GM21528 (cell line): ENCODE results near the gene GTSF1L.

Experiments used
- ATAC-seq: cut with Tn5 transposase; IDR thresholded peaks from one replicate; pipeline ENCODE4 v1.9.1; 2021; ENCODE audit warnings: mild to moderate bottlenecking, moderate library complexity; ENCODE audit not compliant: unreplicated experiment, low FRiP score

GTSF1L gene

DNA sequence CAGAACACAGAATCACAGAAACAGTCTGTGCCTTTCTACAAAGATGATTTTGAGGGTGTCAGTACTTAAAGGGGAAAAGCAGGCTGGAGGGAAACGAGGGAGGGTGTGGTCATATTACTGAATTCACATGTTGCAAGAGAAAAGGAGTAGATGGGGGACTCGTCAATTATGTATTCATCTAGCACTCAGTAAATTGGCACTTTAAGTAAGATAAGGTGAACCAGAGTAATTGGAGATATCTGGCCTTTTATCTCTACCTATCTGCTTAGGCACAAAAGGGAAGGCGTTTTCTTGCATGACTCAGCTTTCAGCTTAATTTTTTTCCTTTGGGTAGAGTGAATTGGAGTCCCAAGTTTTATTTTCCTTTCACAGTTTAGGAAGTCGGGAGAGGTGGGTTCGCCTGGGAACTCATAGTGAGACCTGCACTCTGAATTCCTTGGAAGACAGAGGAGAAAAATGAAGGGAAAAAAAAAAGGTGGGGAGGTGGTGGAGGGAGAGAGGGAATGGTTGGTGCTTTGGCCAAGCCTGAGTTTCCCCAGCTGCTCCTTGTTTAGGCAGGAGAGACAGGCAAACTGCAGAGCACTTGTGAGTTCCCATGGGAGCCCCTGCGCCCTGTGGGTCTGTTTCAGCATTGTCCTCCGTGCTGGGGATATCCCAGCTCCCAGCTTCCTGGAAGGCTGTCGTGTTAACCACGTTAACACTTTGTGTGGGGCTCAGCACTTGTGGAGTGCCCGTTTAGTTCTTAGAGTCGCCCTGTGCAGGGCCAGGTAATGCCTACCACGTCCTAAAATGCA lies 19.7 kb upstream of the GTSF1L start:
- no peak for ATAC-seq

DNA sequence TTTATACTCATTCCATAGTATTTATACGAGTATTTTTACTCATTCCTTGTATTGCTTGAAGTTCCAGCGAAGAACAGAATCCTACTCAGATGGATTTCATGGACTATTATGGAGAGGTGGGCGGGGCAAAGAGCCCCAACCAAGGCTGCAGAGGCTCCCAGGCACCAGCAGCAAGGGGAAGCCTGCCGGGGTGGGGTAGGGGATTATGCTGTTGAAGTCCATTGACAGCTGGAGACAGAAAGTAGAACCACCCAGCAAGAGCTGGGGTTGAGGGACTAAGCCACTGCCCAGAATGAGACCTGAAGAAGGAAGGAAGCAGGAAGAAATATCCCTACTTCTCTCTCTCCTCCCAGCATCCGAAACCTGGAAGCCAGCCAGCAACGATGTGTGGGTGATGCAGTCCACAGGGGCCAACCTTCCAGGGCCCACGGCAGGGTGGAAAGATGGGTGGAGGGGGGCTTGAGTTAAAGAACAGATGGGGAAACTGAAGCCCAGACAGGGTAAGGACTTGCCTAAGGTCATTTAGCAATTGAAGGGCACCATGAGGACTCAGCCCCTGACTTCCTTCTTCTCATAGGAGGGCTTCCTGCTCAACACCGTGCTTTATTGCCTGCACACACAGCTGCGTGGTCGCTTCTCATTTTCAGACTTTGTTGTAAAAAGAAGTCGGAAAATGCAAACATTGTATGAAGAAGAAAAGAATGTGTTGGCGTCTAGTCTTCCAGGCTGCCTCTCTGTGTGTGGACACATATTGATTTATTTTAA lies 18.3 kb upstream of the GTSF1L start:
- ATAC-seq: no peak

DNA sequence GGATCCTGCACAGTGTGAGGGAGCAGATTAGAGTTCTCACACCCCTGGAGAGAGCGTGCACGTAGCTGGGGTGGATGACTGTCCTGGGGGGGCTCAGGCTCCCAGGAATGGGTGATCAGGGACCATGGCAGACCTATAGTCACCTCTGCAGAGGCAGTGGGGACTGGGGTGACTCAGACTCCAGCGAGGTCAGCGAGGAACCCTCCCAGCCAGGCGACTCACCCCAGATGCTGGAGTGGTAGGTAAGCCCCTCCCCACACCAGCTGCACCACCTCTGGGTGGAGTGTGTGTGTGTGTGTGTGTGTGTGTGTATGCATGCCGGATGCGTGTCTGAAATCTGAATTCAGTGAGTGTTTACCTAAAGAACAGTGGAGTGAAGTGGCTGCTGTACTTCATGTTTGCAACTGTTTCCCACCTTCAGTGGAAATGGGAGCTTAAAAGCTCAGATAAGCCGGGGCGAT lies 17.4 kb upstream of the GTSF1L start:
- no peak for ATAC-seq

DNA sequence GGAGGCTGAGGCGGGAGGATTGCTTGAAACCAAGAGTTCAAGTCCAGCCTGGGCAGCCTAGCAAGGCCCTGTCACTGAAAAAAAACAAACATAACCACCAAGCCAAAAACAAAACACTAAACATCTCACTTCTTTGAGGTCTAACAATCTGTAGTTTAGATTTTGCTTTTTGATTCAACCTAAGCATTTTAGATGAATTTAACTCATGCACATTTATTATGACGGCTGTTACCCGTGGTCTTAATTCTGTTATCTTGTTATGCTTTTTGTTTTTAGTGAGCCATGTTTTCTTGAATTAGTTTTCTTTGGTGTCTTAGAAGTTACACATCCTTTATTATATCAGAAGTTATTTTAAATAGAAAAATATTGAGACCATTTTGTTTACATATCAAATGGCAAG lies 13.8 kb upstream of the GTSF1L start:
- ATAC-seq: no peak

DNA sequence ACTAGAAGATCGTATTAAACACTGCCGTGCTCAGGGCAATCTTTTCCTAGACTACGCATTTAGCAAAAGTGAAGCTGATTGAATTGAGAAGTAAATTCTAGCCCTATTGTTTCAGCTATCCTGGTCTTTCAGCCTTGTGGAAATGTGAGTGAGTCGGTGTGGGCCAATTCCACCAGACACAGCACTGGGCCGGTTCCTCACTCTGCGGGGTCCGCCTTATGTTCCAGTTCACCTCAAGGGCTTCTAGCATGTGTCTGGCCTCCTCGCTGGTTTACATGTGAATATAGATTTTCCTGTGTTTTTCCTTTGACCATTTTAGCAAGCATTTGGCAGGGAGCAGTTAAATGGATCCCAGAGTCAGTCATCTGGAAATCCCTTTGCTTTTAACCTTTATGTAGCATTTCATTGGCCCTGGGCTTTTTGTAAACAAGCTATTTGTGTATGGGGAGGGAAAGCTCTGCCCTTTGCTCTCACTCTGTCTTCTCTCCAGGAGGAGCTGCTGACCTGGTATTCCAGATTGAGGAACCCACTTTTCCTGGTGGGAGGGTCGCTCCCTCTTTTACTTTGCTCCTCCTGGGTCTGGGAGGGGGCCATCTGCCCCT lies 12.4 kb upstream of the GTSF1L start:
- ATAC-seq: no peak

GRCh38 chr20:43737925-43738324 lies 11.1 kb upstream of the GTSF1L start:
- no peak for ATAC-seq

GRCh38 chr20:43736588-43737158 lies 9.9 kb upstream of the GTSF1L start:
- no peak for ATAC-seq

GRCh38 chr20:43731927-43732326 lies 5.1 kb upstream of the GTSF1L start:
- no peak for ATAC-seq

GRCh38 chr20:43731469-43731868 lies 4.7 kb upstream of the GTSF1L start:
- ATAC-seq: no peak

DNA sequence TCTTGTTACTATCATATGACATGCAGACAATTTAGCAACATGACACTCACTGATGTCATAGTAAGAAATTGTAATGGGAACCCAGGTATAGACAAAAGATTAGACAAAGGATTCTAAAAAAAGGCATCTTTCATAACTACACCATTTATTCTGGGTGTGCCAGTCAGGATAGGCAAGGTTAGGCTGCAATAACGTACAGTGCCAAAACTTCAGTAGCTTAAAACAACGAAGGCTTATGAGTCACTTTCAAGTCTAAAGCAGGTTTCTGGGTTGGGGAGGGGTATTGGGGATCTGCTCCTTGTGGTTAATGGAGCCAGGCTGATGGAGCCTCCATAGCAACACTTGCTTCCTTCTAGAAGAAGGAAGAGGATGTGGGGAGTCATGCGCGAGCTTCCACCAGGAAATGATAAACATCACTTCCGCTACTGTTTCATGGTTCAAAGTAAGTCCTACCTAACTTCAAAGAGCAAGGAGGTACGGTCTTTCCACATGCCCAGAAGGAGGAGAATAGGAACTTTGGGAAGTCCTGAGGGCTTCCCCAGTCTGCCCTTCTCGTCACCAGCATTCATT lies 2.0 kb upstream of the GTSF1L start:
- no peak for ATAC-seq

DNA sequence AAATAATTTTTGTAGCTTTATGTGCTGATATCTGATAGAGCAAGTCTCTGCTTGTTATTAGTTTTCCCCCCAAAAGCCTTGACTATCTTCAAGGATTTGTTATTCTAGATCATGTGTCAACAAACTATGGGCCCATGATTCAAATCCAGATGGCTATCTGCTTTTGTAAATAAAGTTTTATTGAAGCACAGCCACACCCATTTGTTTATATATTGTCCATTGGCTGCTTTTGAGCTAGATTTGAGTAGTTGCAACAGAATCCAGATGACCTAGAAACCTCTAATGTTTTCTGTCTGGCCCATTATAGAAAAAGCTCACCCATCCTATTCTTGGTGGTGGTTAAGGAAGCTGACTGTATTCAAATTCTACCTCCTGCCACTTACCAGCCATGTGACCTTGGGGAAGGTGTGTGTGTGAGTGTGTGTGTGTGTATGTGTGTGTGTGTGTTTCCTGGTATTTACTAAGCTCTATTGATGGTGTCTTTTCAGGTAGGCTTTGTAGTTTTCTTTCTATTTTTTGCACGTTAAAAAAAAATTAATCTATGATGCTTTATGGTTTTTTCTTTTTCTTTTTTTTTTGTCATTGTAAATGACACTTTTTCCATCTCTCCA lies 1.3 kb upstream of the GTSF1L start:
- no peak for ATAC-seq

DNA sequence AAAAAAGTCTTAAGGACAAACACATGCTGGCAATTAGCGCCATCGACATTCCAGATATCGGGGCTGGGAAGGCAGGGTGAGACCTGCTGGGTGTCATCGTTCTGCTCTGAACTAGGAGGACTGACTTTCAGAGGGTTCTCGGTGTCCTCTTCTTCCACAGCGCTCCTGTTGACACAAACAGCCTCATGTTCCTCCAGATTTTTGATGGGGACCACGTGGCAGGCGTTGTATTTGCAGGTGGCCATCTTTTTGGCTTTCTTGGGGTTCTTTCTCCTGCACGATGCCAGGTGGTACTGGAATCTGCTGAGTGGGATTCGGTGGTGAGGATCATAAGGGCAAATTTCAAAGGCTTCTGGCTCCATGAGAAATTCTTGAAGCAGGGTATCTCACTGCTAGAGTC lies 469 bp downstream of the GTSF1L start:
- ATAC-seq: no peak

- no peak for ATAC-seq
Measured at GRCh38 chr20:43725666-43726065, 1.1 kb downstream of the GTSF1L start.

GRCh38 chr20:43724383-43724782 lies 2.4 kb downstream of the GTSF1L start:
- ATAC-seq: no peak

DNA sequence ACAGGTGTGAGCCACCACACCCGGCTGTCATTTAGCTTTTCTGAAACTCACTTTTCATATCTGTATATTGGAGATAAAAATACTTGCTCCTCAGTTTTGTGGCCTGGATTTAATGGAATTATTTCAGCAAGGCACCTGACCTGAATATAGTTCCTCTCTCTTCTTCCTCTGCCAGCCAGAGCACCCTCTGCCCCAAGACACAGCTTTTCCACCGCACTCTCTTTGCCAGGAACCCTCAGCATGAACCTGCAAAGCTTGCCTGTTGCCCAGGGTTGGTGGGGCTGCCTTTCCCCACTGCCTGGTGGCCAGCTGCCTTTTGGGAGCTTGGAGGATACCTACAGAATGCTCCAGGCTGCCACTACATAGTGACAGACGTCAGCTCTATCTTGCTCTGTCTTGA lies 3.1 kb downstream of the GTSF1L start:
- ATAC-seq: no peak

GRCh38 chr20:43723186-43723585 lies 3.6 kb downstream of the GTSF1L start:
- ATAC-seq: no peak

GRCh38 chr20:43722153-43722505 lies 4.7 kb downstream of the GTSF1L start:
- no peak for ATAC-seq

DNA sequence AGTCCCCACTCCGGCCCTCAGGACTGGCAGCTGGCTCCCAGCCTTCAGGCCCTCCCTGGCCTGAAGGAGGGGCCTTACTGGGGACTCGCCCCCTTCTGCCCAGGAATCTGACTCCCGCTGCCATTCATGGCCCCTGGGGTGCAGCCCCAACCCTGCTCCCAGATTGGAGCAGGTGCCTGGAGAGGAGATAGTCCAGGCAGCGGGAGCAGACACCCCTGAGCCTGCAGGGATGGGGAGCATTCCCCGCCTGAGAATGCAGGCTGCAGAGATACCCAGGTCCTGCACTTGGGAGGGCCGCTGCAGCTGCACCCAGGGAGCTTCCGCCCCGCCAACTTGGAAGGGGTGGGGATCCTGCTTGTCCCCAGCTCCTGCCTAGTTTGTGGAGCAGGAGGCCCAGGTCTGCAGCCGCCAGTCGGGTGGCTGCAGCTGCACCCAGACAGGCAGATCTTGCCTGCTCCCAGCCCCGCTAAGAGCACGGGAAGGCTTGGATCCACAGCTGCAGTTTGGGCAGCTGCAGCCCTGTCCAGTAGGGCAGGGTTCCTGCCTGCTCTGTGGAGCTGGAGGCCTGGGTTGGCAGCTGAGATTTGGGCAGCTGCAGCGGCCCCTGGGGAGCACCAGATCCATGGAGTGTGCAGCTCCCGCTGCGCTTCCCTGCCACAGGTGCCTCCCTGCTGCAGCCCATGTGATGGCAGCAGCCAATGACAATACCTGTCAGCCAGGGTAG lies 5.2 kb downstream of the GTSF1L start:
- no peak for ATAC-seq

GRCh38 chr20:43721097-43721428 lies 5.7 kb downstream of the GTSF1L start:
- no peak for ATAC-seq

- ATAC-seq: no peak
Measured at GRCh38 chr20:43720007-43720406, 6.8 kb downstream of the GTSF1L start.
